Upper lobe of left lung (tissue), 6 donors: Measurements from ENCODE around the gene TNRC6C. TPM values are rescaled to one million over a fixed set of nuclear protein-coding genes. Genes with fewer than 3 reads are reported as not detected.

ENCODE experiments used
- ATAC-seq, 2 donors: fragments of 200-7000 bp; cut with Tn5 transposase; one replicate each; pipeline ENCODE4 v1.9.1; 2022; ENCODE audit warnings: mild to moderate bottlenecking in 2 of 2, moderate library complexity in 2 of 2; ENCODE audit not compliant: low FRiP score in 2 of 2
- DNase-seq, 2 donors: peaks; one replicate each; pipeline ENCODE4 v3.0.0-alpha.2; 2019 to 2020
- H3K27ac ChIP-seq, 4 donors: fragments of 200-600 bp; sonication (generic); one replicate each; pipeline ENCODE4 v1.5.1; 2016 to 2019
- H3K27me3 ChIP-seq, 4 donors: fragments of 200-600 bp; sonication (generic); one replicate each; pipeline ENCODE4 v1.5.1; 2017 to 2019
- H3K36me3 ChIP-seq, 4 donors: fragments of 200-600 bp; sonication (generic); one replicate each; pipeline ENCODE4 v1.5.1; 2016 to 2019
- H3K4me1 ChIP-seq, 4 donors: fragments of 200-600 bp; sonication (generic); one replicate each; pipeline ENCODE4 v1.5.1; 2018 to 2019
- H3K4me3 ChIP-seq, 4 donors: fragments of 200-600 bp; sonication (generic); one replicate each; pipeline ENCODE4 v1.5.1; 2017 to 2019; ENCODE audit warnings: mild to moderate bottlenecking in 2 of 4, moderate library complexity in 1 of 4
- H3K9me3 ChIP-seq, 4 donors: fragments of 200-600 bp; sonication (generic); one replicate each; pipeline ENCODE4 v1.5.1; 2018 to 2019
- EP300 ChIP-seq, 4 donors: sonication (generic); formaldehyde crosslinking; IDR thresholded peaks; one replicate each; pipeline ENCODE4 v1.5.1; 2017; ENCODE audit warnings: antibody characterized with exemption in 4 of 4, control low read depth in 2 of 4
- POLR2A ChIP-seq, 4 donors: fragments of 450-650 bp; IDR thresholded peaks; one replicate each; pipeline ENCODE4 v1.5.1; 2016 to 2017; ENCODE audit warnings: antibody characterized with exemption in 4 of 4, mild to moderate bottlenecking in 2 of 4
- POLR2AphosphoS5 ChIP-seq, 2 donors: sonication (generic); formaldehyde crosslinking; IDR thresholded peaks; one replicate each; pipeline ENCODE4 v1.5.1; 2017; ENCODE audit warnings: antibody characterized with exemption in 2 of 2
- WGBS, 2 donors: methylation state at CpG; one replicate each; pipeline ENCODE4 v1.1.5; 2017 to 2018; 5-methylcytosine and 5-hydroxymethylcytosine counted together
- total RNA-seq, 6 donors: library from RNA; depleted of rRNA in 4 of 6; stranded (reverse); fragments of >200 nt in 4 of 6; gene quantifications; one replicate each; pipeline versions ENCODE4 v1.1.0 to v1.2.1, GENCODE V29; 2016 to 2021
- TF ChIP-seq, protein P1 (sequence below), 6 experiments: fragments of 450-650 bp in 4 of 6; fragments of 200-600 bp in 2 of 6; sonication (generic) in 2 of 6; IDR thresholded peaks; one replicate each; pipeline ENCODE4 v1.5.1; 2016 to 2019; ENCODE audit warnings: antibody characterized with exemption in 6 of 6
- donor health status: DM: no; HTN: no; CAD: no; lungs with moderate emphysema.
- donor health status: DM: no; HTN: yes; CAD: no; lungs with severe emphysema.

The TNRC6C gene
- total RNA-seq, 6 donors from 2014 or later: 8.7 to 38.8 (median 14.7) TPM

DNA sequence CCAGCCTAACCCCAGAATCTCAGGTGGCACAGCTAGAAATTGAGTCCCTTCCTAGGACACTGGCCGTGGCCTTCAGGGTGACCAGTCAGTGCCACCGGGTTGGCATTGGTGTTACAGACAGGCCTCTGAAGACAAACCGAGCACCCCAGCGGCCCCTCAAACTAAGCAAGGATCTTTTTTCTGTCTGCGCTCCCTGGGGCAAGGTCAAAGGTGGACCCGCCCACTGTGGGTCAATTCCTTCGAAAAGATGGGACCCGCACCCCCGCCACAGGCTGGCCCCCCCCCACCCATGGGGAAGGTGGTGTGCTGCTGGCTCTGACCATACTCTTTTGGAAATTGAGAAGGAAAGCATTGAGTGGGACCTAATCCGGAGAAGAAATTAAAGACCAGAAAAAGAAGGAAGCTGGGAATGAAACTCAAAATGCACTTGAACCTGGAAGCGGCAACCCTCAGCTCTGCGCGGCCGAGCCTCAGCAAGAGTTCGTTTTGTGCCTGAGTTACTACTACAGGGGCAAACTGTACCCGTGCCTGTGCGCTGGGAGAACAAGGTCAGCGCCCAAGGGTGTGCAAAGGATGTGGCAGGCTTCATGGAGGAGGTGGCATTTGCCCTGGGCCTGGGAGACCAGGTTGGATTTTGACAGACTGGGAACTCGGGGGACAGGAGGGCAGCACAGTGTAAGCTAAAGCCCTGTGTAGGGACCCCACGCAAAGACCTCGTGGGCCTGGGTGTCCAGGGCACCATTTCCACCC, 149.6 kb downstream of the TNRC6C start:
- Histone ChIP-seq H3K9me3 (no peaks in the 10 kb centered on the region), H3K36me3 (peaks cover 7 to 63% (median 57%) of the 10 kb centered on the region in 4 donors), H3K27ac (no peak overlapping the region), H3K27me3 (no peaks in the 10 kb centered on the region), H3K4me1 (peaks cover 4 to 11% (median 8%) of the 10 kb centered on the region in 4 donors), H3K4me3 (no peak overlapping the region)
- DNase-seq (no peak), ATAC-seq (no peak)
- TF ChIP-seq POLR2A (IDR thresholded peaks at IDR 0.05) (no peak), EP300 (IDR thresholded peaks at IDR 0.05) (no peak), POLR2AphosphoS5 (IDR thresholded peaks at IDR 0.05) (no peak)
- TF ChIP-seq, protein P1, sequence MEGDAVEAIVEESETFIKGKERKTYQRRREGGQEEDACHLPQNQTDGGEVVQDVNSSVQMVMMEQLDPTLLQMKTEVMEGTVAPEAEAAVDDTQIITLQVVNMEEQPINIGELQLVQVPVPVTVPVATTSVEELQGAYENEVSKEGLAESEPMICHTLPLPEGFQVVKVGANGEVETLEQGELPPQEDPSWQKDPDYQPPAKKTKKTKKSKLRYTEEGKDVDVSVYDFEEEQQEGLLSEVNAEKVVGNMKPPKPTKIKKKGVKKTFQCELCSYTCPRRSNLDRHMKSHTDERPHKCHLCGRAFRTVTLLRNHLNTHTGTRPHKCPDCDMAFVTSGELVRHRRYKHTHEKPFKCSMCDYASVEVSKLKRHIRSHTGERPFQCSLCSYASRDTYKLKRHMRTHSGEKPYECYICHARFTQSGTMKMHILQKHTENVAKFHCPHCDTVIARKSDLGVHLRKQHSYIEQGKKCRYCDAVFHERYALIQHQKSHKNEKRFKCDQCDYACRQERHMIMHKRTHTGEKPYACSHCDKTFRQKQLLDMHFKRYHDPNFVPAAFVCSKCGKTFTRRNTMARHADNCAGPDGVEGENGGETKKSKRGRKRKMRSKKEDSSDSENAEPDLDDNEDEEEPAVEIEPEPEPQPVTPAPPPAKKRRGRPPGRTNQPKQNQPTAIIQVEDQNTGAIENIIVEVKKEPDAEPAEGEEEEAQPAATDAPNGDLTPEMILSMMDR (IDR thresholded peaks at IDR 0.05): no peak
- WGBS, 2 donors: 91 to 93% methylated on average over 20 to 21 of the region's 21 CpGs

DNA sequence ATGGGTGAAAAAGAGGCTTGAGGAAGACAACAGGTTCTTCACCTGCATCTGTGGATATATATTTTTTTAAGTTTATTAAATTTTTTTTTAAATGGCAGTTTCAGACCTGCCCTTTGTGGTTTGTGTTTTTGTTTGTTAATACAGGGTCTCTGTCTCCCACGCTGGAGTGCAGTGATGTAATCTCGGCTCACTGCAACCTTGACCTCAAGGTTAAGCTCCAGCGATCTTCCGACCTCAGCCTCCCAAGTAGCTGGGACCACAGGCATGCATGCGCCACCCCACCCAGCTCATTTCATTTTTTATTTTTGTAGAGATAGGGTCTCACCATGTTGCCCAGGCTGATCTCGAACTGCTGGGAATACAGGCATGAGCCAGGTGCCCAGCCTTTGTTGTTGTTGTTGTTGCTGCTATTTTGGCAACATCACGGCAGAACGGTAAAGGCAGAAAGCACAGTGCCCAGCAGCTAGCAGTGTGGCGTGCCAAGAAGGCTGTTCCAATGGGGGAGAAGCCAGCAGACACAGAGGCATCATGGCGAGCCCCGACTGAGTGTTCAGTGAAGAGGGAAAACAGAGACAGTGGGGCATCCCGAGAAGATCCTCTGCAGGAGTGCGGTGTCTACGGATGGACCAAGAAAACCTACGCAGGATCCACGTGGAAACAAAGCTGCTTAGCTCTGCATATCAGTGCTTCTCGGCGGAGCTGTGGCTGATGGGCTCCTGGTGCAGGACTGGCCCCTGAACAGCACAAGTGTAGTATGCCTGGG, 150.4 kb downstream of the TNRC6C start:
- Histone ChIP-seq H3K27ac (no peak overlapping the region), H3K4me3 (no peak overlapping the region), H3K36me3 (peaks cover 7 to 56% (median 51%) of the 10 kb centered on the region in 4 donors), H3K27me3 (no peaks in the 10 kb centered on the region), H3K9me3 (no peaks in the 10 kb centered on the region), H3K4me1 (peaks cover 4 to 15% (median 11%) of the 10 kb centered on the region in 4 donors)
- ATAC-seq: no peak
- TF ChIP-seq EP300 (IDR thresholded peaks at IDR 0.05) (no peak), POLR2AphosphoS5 (IDR thresholded peaks at IDR 0.05) (no peak), POLR2A (IDR thresholded peaks at IDR 0.05) (no peak)
- TF ChIP-seq, protein P1 (IDR thresholded peaks at IDR 0.05): no peak
- WGBS, 2 donors: 86 to 88% methylated on average over 11 to 18 of the region's 18 CpGs
- DNase-seq: no peak

- TF ChIP-seq, protein P1 (IDR thresholded peaks at IDR 0.05): no peak
- TF ChIP-seq POLR2AphosphoS5 (IDR thresholded peaks at IDR 0.05) (no peak), POLR2A (IDR thresholded peaks at IDR 0.05) (no peak), EP300 (IDR thresholded peaks at IDR 0.05) (no peak)
- H3K27ac ChIP-seq: no peak overlapping the region
- no peak overlapping the region for H3K4me3 ChIP-seq
- no peaks in the 10 kb centered on the region for H3K9me3 ChIP-seq
- no peaks in the 10 kb centered on the region for H3K27me3 ChIP-seq
- peaks cover 7 to 52% (median 50%) of the 10 kb centered on the region in 4 donors for H3K36me3 ChIP-seq
- DNase-seq: no peak
- WGBS, 2 donors: 80% methylated on average over 2 to 9 of the region's 9 CpGs
- no peak for ATAC-seq
- peaks cover 4 to 20% (median 15%) of the 10 kb centered on the region in 4 donors for H3K4me1 ChIP-seq
Measured at GRCh38 chr17:78109489-78109761, 150.9 kb downstream of the TNRC6C start.

GRCh38 chr17:78110363-78111015, 152.0 kb downstream of the TNRC6C start:
- WGBS, 2 donors: 86 to 90% methylated on average over 20 to 21 of the region's 22 CpGs
- Histone ChIP-seq H3K27me3 (no peaks in the 10 kb centered on the region), H3K27ac (no peak overlapping the region), H3K4me3 (no peak overlapping the region), H3K9me3 (no peaks in the 10 kb centered on the region), H3K36me3 (peaks cover 7 to 54% (median 48%) of the 10 kb centered on the region in 4 donors), H3K4me1 (peaks cover 4 to 24% (median 16%) of the 10 kb centered on the region in 4 donors)
- no peak for ATAC-seq
- DNase-seq: peak in 1 of 2 donors; percentile 67
- TF ChIP-seq POLR2AphosphoS5 (IDR thresholded peaks at IDR 0.05) (no peak), POLR2A (IDR thresholded peaks at IDR 0.05) (no peak), EP300 (IDR thresholded peaks at IDR 0.05) (no peak)
- TF ChIP-seq, protein P1 (IDR thresholded peaks at IDR 0.05): no peak
